Measurements from ENCODE around the gene COMMD8. TPM values are rescaled to one million over a fixed set of nuclear protein-coding genes. Genes with fewer than 3 reads are reported as not detected.

Gene COMMD8
- total and polyA plus RNA-seq, 9 donors: 13.8 to 19.1 (median 16.5) TPM

DNA sequence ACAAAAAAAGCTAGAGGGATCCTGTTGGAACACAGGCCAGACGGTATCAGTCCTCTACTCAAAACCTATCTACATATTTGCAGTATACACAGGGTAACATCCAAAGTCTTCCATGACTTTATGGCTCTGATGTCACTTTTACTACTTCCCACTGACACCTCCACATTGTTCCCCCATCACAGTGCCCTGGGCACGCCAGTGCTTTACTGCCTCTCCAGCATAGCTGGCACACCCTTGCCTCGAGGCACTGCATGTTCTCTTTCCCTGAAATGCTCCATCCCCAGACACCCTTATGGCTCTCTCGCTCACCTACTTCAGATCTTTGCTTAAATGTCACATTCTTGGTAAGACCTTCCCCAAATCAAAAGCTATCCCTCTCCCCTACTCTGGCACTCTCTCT, 15.3 kb upstream of the COMMD8 start:
- DNase-seq: no peak
- no peaks in the 10 kb centered on the region for H3K27me3 ChIP-seq (ENCODE audit: control insufficient read depth, insufficient read depth, low read length)
- WGBS (ENCODE audit: insufficient coverage): 80% methylated on average over 4 of the region's 4 CpGs
- H3K9me3 ChIP-seq (replicated peaks; ENCODE audit: control insufficient read depth, low read depth, low read length): no peaks in the 10 kb centered on the region
- H3K36me3 ChIP-seq (ENCODE audit: control insufficient read depth, insufficient read depth, low read length): no peaks in the 10 kb centered on the region
- H3K4me1 ChIP-seq (ENCODE audit: control insufficient read depth, insufficient read depth, low read length): no peaks in the 10 kb centered on the region
- H3K4me3 ChIP-seq (ENCODE audit: low read length): no peak overlapping the region
- H3K27ac ChIP-seq (ENCODE audit: low read length): no peak overlapping the region

GRCh38 chr4:47475411-47475810, 11.9 kb upstream of the COMMD8 start:
- no peak for DNase-seq
- Histone ChIP-seq H3K4me3 (ENCODE audit: low read length) (no peak overlapping the region), H3K36me3 (ENCODE audit: control insufficient read depth, insufficient read depth, low read length) (no peaks in the 10 kb centered on the region), H3K27ac (ENCODE audit: low read length) (no peak overlapping the region), H3K4me1 (ENCODE audit: control insufficient read depth, insufficient read depth, low read length) (no peaks in the 10 kb centered on the region), H3K27me3 (ENCODE audit: control insufficient read depth, insufficient read depth, low read length) (no peaks in the 10 kb centered on the region), H3K9me3 (replicated peaks; ENCODE audit: control insufficient read depth, low read depth, low read length) (no peaks in the 10 kb centered on the region)
- WGBS (ENCODE audit: insufficient coverage): no CpG with 5 or more reads among the region's 1 CpG

GRCh38 chr4:47474799-47475198, 11.3 kb upstream of the COMMD8 start:
- Histone ChIP-seq H3K4me1 (ENCODE audit: control insufficient read depth, insufficient read depth, low read length) (no peaks in the 10 kb centered on the region), H3K4me3 (ENCODE audit: low read length) (no peak overlapping the region), H3K27me3 (ENCODE audit: control insufficient read depth, insufficient read depth, low read length) (no peaks in the 10 kb centered on the region), H3K36me3 (ENCODE audit: control insufficient read depth, insufficient read depth, low read length) (no peaks in the 10 kb centered on the region), H3K9me3 (replicated peaks; ENCODE audit: control insufficient read depth, low read depth, low read length) (no peaks in the 10 kb centered on the region), H3K27ac (ENCODE audit: low read length) (no peak overlapping the region)
- DNase-seq: no peak
- WGBS (ENCODE audit: insufficient coverage): no CpG with 5 or more reads among the region's 4 CpGs

GRCh38 chr4:47473141-47473750, 9.7 kb upstream of the COMMD8 start:
- Histone ChIP-seq H3K4me3 (ENCODE audit: low read length) (no peak overlapping the region), H3K27ac (ENCODE audit: low read length) (no peak overlapping the region), H3K4me1 (ENCODE audit: control insufficient read depth, insufficient read depth, low read length) (no peaks in the 10 kb centered on the region), H3K9me3 (replicated peaks; ENCODE audit: control insufficient read depth, low read depth, low read length) (no peaks in the 10 kb centered on the region), H3K36me3 (ENCODE audit: control insufficient read depth, insufficient read depth, low read length) (no peaks in the 10 kb centered on the region), H3K27me3 (ENCODE audit: control insufficient read depth, insufficient read depth, low read length) (no peaks in the 10 kb centered on the region)
- 100% methylated on average over 1 of the region's 3 CpGs for WGBS (ENCODE audit: insufficient coverage)
- no peak for DNase-seq

DNA sequence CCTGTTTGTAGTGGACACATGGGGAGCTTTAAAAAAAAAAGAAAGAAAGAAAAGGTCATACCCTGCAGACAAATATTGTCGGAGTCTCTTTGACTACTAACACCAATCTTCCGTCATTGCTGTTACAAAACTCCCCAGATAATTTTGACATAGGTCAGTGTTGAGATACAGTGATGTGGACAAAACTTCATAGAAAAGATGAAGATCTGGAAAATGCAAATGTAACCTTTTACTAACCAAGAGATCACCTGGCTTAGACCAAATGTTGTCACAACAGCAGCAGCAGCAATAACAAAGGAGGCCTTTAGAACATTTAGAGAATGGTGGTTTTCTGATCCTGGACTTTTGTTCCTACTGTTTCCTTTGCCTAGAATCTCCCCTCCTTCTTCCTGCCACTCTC, 8.1 kb upstream of the COMMD8 start:
- no peak for DNase-seq
- H3K4me3 ChIP-seq (ENCODE audit: low read length): no peak overlapping the region
- no CpG with 5 or more reads among the region's 2 CpGs for WGBS (ENCODE audit: insufficient coverage)
- no peaks in the 10 kb centered on the region for H3K9me3 ChIP-seq (replicated peaks; ENCODE audit: control insufficient read depth, low read depth, low read length)
- no peaks in the 10 kb centered on the region for H3K36me3 ChIP-seq (ENCODE audit: control insufficient read depth, insufficient read depth, low read length)
- H3K27ac ChIP-seq (ENCODE audit: low read length): no peak overlapping the region
- no peaks in the 10 kb centered on the region for H3K4me1 ChIP-seq (ENCODE audit: control insufficient read depth, insufficient read depth, low read length)
- no peaks in the 10 kb centered on the region for H3K27me3 ChIP-seq (ENCODE audit: control insufficient read depth, insufficient read depth, low read length)

- Histone ChIP-seq H3K4me1 (ENCODE audit: control insufficient read depth, insufficient read depth, low read length) (no peaks in the 10 kb centered on the region), H3K36me3 (ENCODE audit: control insufficient read depth, insufficient read depth, low read length) (no peaks in the 10 kb centered on the region), H3K27me3 (ENCODE audit: control insufficient read depth, insufficient read depth, low read length) (no peaks in the 10 kb centered on the region), H3K27ac (ENCODE audit: low read length) (no peak overlapping the region), H3K9me3 (replicated peaks; ENCODE audit: control insufficient read depth, low read depth, low read length) (no peaks in the 10 kb centered on the region), H3K4me3 (ENCODE audit: low read length) (no peak overlapping the region)
- WGBS (ENCODE audit: insufficient coverage): no CpG with 5 or more reads among the region's 4 CpGs
- no peak for DNase-seq
Observed at GRCh38 chr4:47471064-47471463, 7.6 kb upstream of the COMMD8 start.

DNA sequence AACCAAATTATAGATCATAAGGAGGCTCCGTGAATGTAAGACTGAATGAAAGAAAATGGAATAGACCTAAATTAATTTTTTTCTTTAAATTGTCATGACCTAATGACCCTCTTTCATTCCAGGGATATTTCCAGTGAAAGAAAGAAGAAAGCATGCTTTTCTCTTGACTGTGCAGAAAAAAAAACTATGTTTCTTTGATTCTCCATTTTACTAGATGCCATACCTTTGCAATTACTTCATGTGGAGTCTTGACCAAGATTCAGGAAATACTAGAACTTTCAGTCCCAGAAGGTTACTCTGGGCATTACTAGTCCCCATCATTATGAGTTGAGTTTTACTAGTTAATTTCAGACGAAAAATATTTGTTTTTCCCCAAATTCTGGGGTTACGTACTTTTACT, 6.4 kb upstream of the COMMD8 start:
- Histone ChIP-seq H3K9me3 (replicated peaks; ENCODE audit: control insufficient read depth, low read depth, low read length) (no peaks in the 10 kb centered on the region), H3K27me3 (ENCODE audit: control insufficient read depth, insufficient read depth, low read length) (no peaks in the 10 kb centered on the region), H3K27ac (ENCODE audit: low read length) (no peak overlapping the region), H3K36me3 (ENCODE audit: control insufficient read depth, insufficient read depth, low read length) (no peaks in the 10 kb centered on the region), H3K4me1 (ENCODE audit: control insufficient read depth, insufficient read depth, low read length) (no peaks in the 10 kb centered on the region), H3K4me3 (ENCODE audit: low read length) (no peak overlapping the region)
- WGBS (ENCODE audit: insufficient coverage): no CpG with 5 or more reads among the region's 3 CpGs
- DNase-seq: no peak

DNA sequence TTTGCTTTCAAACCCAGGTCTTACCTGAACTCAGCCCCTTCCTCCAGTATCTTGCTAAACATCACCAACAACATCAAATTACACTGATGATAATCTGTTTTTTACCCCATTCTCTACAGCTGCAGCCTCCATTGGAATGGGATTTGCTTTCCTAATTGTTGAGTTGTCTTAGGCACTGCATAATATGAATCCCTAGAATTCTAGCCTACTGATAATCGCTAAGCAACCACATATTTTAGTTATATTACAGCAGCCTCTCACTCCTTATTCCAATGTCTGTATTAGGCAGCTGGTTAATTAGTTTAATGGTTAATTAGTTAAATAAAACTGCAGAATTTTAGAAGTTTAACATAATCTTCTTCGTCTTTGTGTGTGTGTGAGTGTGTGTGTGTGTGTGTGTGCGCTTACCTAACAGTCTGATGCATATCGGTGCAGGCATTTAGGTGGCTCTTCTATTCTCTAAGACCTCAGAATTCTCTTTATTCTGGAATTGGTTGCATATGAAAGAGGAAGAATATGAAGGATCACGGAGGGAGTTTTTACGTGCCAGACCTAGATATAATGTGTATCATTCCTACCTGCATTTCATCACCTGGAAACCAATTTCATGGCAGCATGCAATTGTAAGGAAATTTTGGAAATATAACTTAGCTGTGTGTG, 5.3 kb upstream of the COMMD8 start:
- no CpG with 5 or more reads among the region's 6 CpGs for WGBS (ENCODE audit: insufficient coverage)
- Histone ChIP-seq H3K27me3 (ENCODE audit: control insufficient read depth, insufficient read depth, low read length) (no peaks in the 10 kb centered on the region), H3K36me3 (ENCODE audit: control insufficient read depth, insufficient read depth, low read length) (no peaks in the 10 kb centered on the region), H3K4me3 (ENCODE audit: low read length) (no peak overlapping the region), H3K4me1 (ENCODE audit: control insufficient read depth, insufficient read depth, low read length) (no peaks in the 10 kb centered on the region), H3K27ac (ENCODE audit: low read length) (no peak overlapping the region), H3K9me3 (replicated peaks; ENCODE audit: control insufficient read depth, low read depth, low read length) (no peaks in the 10 kb centered on the region)
- no peak for DNase-seq

DNA sequence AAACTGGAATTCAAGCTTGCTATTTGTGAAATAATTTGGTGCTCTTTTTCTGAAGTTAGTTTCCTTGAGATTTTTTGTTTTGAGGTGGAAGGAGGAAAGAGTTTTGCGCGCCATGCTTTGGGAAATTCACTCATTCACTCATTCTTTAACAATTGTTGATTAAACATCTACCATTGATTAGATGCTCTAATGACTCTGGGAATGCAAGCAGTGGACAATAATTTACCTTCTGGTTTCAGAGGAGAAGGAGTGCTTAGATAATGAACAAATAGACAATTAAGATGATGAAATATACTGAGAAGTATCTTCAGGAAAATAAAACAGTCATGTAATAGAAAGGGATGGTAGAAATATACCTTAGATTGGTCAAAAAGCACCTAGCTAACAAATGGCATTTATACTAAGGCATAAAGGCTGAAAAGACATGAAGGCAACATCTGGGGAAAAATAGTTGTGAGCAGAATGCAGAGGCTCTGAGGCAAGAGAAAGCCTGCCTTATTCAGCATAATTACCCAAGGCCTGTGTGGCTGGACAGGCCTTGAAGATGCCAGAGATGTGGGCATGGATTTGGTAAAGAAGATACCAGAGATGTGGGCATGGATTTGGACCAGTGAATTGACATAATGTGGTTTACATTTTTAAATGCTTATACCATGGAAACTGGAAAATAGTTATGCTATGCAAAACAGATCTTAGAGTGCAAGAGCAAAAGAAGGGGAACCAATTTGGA, 2.7 kb upstream of the COMMD8 start:
- Histone ChIP-seq H3K4me3 (ENCODE audit: low read length) (no peak overlapping the region), H3K9me3 (replicated peaks; ENCODE audit: control insufficient read depth, low read depth, low read length) (no peaks in the 10 kb centered on the region), H3K27ac (ENCODE audit: low read length) (no peak overlapping the region), H3K4me1 (ENCODE audit: control insufficient read depth, insufficient read depth, low read length) (peaks cover 4% of the 10 kb centered on the region), H3K36me3 (ENCODE audit: control insufficient read depth, insufficient read depth, low read length) (no peaks in the 10 kb centered on the region), H3K27me3 (ENCODE audit: control insufficient read depth, insufficient read depth, low read length) (no peaks in the 10 kb centered on the region)
- DNase-seq: no peak
- no CpG with 5 or more reads among the region's 2 CpGs for WGBS (ENCODE audit: insufficient coverage)

- no peaks in the 10 kb centered on the region for H3K36me3 ChIP-seq (ENCODE audit: control insufficient read depth, insufficient read depth, low read length)
- H3K27me3 ChIP-seq (ENCODE audit: control insufficient read depth, insufficient read depth, low read length): no peaks in the 10 kb centered on the region
- no peak for DNase-seq
- no peak overlapping the region for H3K27ac ChIP-seq (ENCODE audit: low read length)
- peaks cover 4% of the 10 kb centered on the region for H3K4me1 ChIP-seq (ENCODE audit: control insufficient read depth, insufficient read depth, low read length)
- no peaks in the 10 kb centered on the region for H3K9me3 ChIP-seq (replicated peaks; ENCODE audit: control insufficient read depth, low read depth, low read length)
- no peak overlapping the region for H3K4me3 ChIP-seq (ENCODE audit: low read length)
- WGBS (ENCODE audit: insufficient coverage): no CpG with 5 or more reads among the region's 2 CpGs
Observed at GRCh38 chr4:47465004-47465403, 1.5 kb upstream of the COMMD8 start.
